Endothelial cell of umbilical vein (primary cell): ENCODE results near the gene EFNA5. TPM values are rescaled to one million over a fixed set of nuclear protein-coding genes. Genes with fewer than 3 reads are reported as not detected.

Experiments used
- BruUV-seq: library from RNA; stranded (reverse); fragments of 400-500 nt; replicated peaks from 2 replicates; lab custom pipeline; 2021; lab: Mats Ljungman, UMichigan
- CTCF ChIA-PET: fragments of 300-600, 350-600 bp; sonication (Branson Sonifier 250); formaldehyde crosslinking; loops from one replicate; lab custom pipeline; 2021; ENCODE audit warnings: antibody characterized with exemption, inconsistent platforms; lab: Charles Lee
- POLR2A ChIA-PET: fragments of 300-600, 350-600 bp; sonication (Branson Sonifier 250); formaldehyde crosslinking; loops from one replicate; lab custom pipeline; 2021; ENCODE audit warnings: antibody characterized with exemption, inconsistent platforms; lab: Charles Lee
- DNase-seq: peaks from one replicate; pipeline ENCODE4 v3.0.0-alpha.2; 2011; ENCODE audit warnings: low read depth, low spot score
- FAIRE-seq: peaks from 2 replicates; lab custom pipeline; 2011; peaks lifted over from hg19 to GRCh38; lab: Jason Lieb, UNC
- H2AFZ ChIP-seq: 2 replicates; pipeline ENCODE4 v1.6.0; 2012; ENCODE audit warnings: low read depth, low read length, control low read depth, inconsistent platforms
- H3K27ac ChIP-seq: 2 replicates; pipeline ENCODE4 v1.5.1; 2011; ENCODE audit warnings: low read depth, mild to moderate bottlenecking, control low read depth, low read length, moderate library complexity; ENCODE audit not compliant: insufficient read depth
- H3K27me3 ChIP-seq, 2 experiments: 2 replicates each; pipeline versions ENCODE4 v1.6.0 to v1.6.1; 2011; ENCODE audit warnings: low read length in 2 of 2, mixed read lengths in 1 of 2; ENCODE audit not compliant: control insufficient read depth in 2 of 2, insufficient read depth in 2 of 2
- H3K36me3 ChIP-seq, 2 experiments: 2 replicates in 1 of 2; 3 replicates in 1 of 2; pipeline ENCODE4 v1.5.1; 2011; ENCODE audit warnings: low read length in 2 of 2, mild to moderate bottlenecking in 1 of 2, moderate library complexity in 1 of 2; ENCODE audit not compliant: control insufficient read depth in 2 of 2, insufficient read depth in 2 of 2; ENCODE audit errors: extremely low read depth in 1 of 2
- H3K4me1 ChIP-seq: 3 replicates; pipeline ENCODE4 v1.5.1; 2011; ENCODE audit warnings: mild to moderate bottlenecking, low read length; ENCODE audit not compliant: control insufficient read depth, insufficient read depth; ENCODE audit errors: extremely low read depth
- H3K4me2 ChIP-seq: 2 replicates; pipeline ENCODE4 v1.6.1; 2011; ENCODE audit warnings: low read length, control low read depth, mixed read lengths; ENCODE audit not compliant: insufficient read depth
- H3K4me3 ChIP-seq, 3 experiments: fragments of 200-600 bp in 1 of 3; sonication (generic), shearing (Covaris generic) in 1 of 3; replicated peaks in 1 of 3; 2 replicates each; pipeline ENCODE4 v1.5.1; 2011 to 2016; ENCODE audit warnings: control low read depth in 3 of 3, low read length in 3 of 3, mild to moderate bottlenecking in 2 of 3, inconsistent platforms in 1 of 3, low read depth in 1 of 3, moderate library complexity in 1 of 3; ENCODE audit not compliant: insufficient read depth in 1 of 3
- H3K79me2 ChIP-seq: 2 replicates; pipeline ENCODE4 v1.6.0; 2012; ENCODE audit warnings: low read length, inconsistent platforms; ENCODE audit not compliant: control insufficient read depth, insufficient read depth
- H3K9ac ChIP-seq: replicated peaks from 2 replicates; pipeline ENCODE3; 2011; ENCODE audit warnings: low read length, control low read depth; ENCODE audit not compliant: insufficient read depth; ENCODE audit errors: extremely low read depth
- H3K9me1 ChIP-seq: replicated peaks from 3 replicates; pipeline ENCODE4 v1.6.0; 2011; ENCODE audit warnings: mild to moderate bottlenecking, low read length; ENCODE audit not compliant: control insufficient read depth, insufficient read depth; ENCODE audit errors: extremely low read depth
- H3K9me3 ChIP-seq: replicated peaks from 2 replicates; pipeline ENCODE4 v1.5.1; 2012; ENCODE audit warnings: low read length, inconsistent platforms; ENCODE audit not compliant: control insufficient read depth, insufficient read depth
- H4K20me1 ChIP-seq: replicated peaks from 2 replicates; pipeline ENCODE3; 2011; ENCODE audit warnings: mild to moderate bottlenecking, low read length; ENCODE audit not compliant: control insufficient read depth, insufficient read depth; ENCODE audit errors: extremely low read depth
- EZH2 ChIP-seq: IDR thresholded peaks from 2 replicates; pipeline ENCODE4 v1.6.1; 2012; ENCODE audit warnings: borderline replicate concordance, low read depth, mild to moderate bottlenecking, moderate library complexity, low read length, inconsistent platforms; ENCODE audit not compliant: severe bottlenecking
- FOS ChIP-seq: IDR thresholded peaks from 2 replicates; pipeline ENCODE4 v1.6.1; 2011; ENCODE audit warnings: mild to moderate bottlenecking, low read length, moderate library complexity, borderline replicate concordance; ENCODE audit not compliant: insufficient read depth
- GATA2 ChIP-seq: IDR thresholded peaks from 2 replicates; pipeline ENCODE4 v1.7.0; 2011; ENCODE audit warnings: low read depth, mild to moderate bottlenecking, moderate library complexity, mixed read lengths, low read length; ENCODE audit not compliant: insufficient read length, insufficient read depth
- JUN ChIP-seq: IDR thresholded peaks from 2 replicates; pipeline ENCODE4 v1.6.1; 2011; ENCODE audit warnings: borderline replicate concordance, low read depth; ENCODE audit not compliant: insufficient read length, insufficient read depth
- MAX ChIP-seq: IDR thresholded peaks from 2 replicates; pipeline ENCODE4 v1.6.1; 2011; ENCODE audit not compliant: insufficient read depth, insufficient read length
- MYC ChIP-seq: IDR thresholded peaks from one replicate; pipeline ENCODE4 v1.6.1; 2011; ENCODE audit warnings: mild to moderate bottlenecking, low read depth, low read length
- POLR2A ChIP-seq: IDR thresholded peaks from 2 replicates; pipeline ENCODE4 v1.6.1; 2012; ENCODE audit warnings: low read depth, mild to moderate bottlenecking, control low read depth, low read length
- POLR2AphosphoS5 ChIP-seq: IDR thresholded peaks from 2 replicates; pipeline ENCODE4 v1.6.1; 2012; ENCODE audit warnings: low read depth, mild to moderate bottlenecking, control low read depth, low read length, moderate library complexity; ENCODE audit not compliant: insufficient read depth
- dilution Hi-C: fragments of 300-500 bp; cut with MboI; formaldehyde crosslinking; loops from one replicate; pipeline ENCODE4 v1.15.0; 2019; ENCODE audit warnings: low sequenced_read_pairs; ENCODE audit not compliant: extremely low pct_ligation_motif_present
- intact Hi-C: fragments of 100-400 bp; cut with micrococcal nuclease; formaldehyde crosslinking; loops from one replicate; pipeline ENCODE4 v1.10.0; 2022
- polyA plus RNA-seq, 4 experiments: library from polyadenylated mRNA; depleted of rRNA in 3 of 4; stranded (reverse) in 3 of 4; unstranded in 1 of 4; fragments of >200 nt; gene quantifications; 2 replicates each; pipeline versions ENCODE4 v1.2.1 to v1.2.3, GENCODE V29; 2011 to 2012; ENCODE audit warnings: missing spikeins in 1 of 4
- total RNA-seq: library from RNA; stranded (reverse); gene quantifications from 2 replicates; pipeline ENCODE4 v1.2.3, GENCODE V29; 2021

The EFNA5 gene
- total and polyA plus RNA-seq, 2 donors (not counting 3 experiments of a cell fraction or from before 2014, with no cell fraction given), result 13.6 to 22.1 TPM

GRCh38 chr5:107545486-107545885 lies 125.3 kb downstream of the EFNA5 start:
- Histone ChIP-seq H3K36me3 (no peaks in the 10 kb centered on the region), H3K4me3 (no peak overlapping the region), H3K79me2 (peaks cover 3% of the 10 kb centered on the region), H3K27me3 (no peaks in the 10 kb centered on the region), H4K20me1 (no peaks in the 10 kb centered on the region), H2AFZ (no peak overlapping the region), H3K9me1 (no peaks in the 10 kb centered on the region), H3K9me3 (no peaks in the 10 kb centered on the region), H3K4me2 (no peak overlapping the region), H3K27ac (no peak overlapping the region), H3K4me1 (peaks cover 26% of the 10 kb centered on the region), H3K9ac (no peak overlapping the region)
- TF ChIP-seq POLR2AphosphoS5 (no peak), MAX (no peak), POLR2A (no peak), MYC (no peak), FOS (no peak)
- FAIRE-seq (no peak), DNase-seq (no peak)
- POLR2A ChIA-PET, result no interaction called here
- BruUV-seq, result no TSS peak
- dilution Hi-C loops, result no loop called here
- intact Hi-C loops, result no loop called here
- CTCF ChIA-PET, result interaction anchor here (1.0 to 4.1 kb wide), 5 partner anchors 9 to 128 kb away, joined by 3 to 17 read pairs (median 4); no protein-coding TSS in a partner anchor

GRCh38 chr5:107544967-107545366 lies 125.8 kb downstream of the EFNA5 start:
- no peak overlapping the region for H2AFZ ChIP-seq
- no peak overlapping the region for H3K27ac ChIP-seq
- H3K36me3 ChIP-seq, result no peaks in the 10 kb centered on the region
- no peak for TF ChIP-seq POLR2A
- no peak for TF ChIP-seq GATA2
- TF ChIP-seq POLR2AphosphoS5, result no peak
- TF ChIP-seq JUN, result no peak
- no peak for TF ChIP-seq EZH2
- no peak for TF ChIP-seq FOS
- CTCF ChIA-PET, result interaction anchor here (2.0 to 4.1 kb wide), 2 partner anchors 12 to 27 kb away, joined by 4 to 17 read pairs; no protein-coding TSS in a partner anchor
- no peaks in the 10 kb centered on the region for H3K9me1 ChIP-seq
- no peak overlapping the region for H3K4me2 ChIP-seq
- H3K4me3 ChIP-seq, result no peak overlapping the region
- H3K27me3 ChIP-seq, result no peaks in the 10 kb centered on the region
- no peak overlapping the region for H3K9ac ChIP-seq
- intact Hi-C loops, result no loop called here
- no peaks in the 10 kb centered on the region for H4K20me1 ChIP-seq
- POLR2A ChIA-PET, result no interaction called here
- no TSS peak for BruUV-seq
- dilution Hi-C loops, result no loop called here
- H3K4me1 ChIP-seq, result peaks cover 26% of the 10 kb centered on the region
- DNase-seq, result no peak
- no peaks in the 10 kb centered on the region for H3K9me3 ChIP-seq
- H3K79me2 ChIP-seq, result peaks cover 3% of the 10 kb centered on the region
- FAIRE-seq, result no peak
